MM.1S (cell line): ENCODE results near the gene BCL11A.

Experiments used
- CTCF ChIP-seq: fragments of 300-600 bp; sonication (generic); IDR thresholded peaks from 2 replicates; pipeline ENCODE4 v1.5.1; 2016; ENCODE audit warnings: antibody characterized with exemption, low read length, mixed read lengths
- EZH2phosphoT487 ChIP-seq: fragments of 300-600 bp; sonication (generic); IDR thresholded peaks from 2 replicates; pipeline ENCODE4 v1.6.1; 2018; ENCODE audit warnings: antibody characterized with exemption, low read length

- TF ChIP-seq CTCF (no peak), EZH2phosphoT487 (no peak)
Observed at GRCh38 chr2:60540074-60540473, 13.4 kb downstream of the BCL11A start.
